SK-N-SH treated with all-trans-retinoic acid at 6 μM for 48 hours (cell line): ENCODE data around the gene DIAPH1.
"Not testable (repeated sequence)": the region's sequence is repeated elsewhere in the genome, so short reads cannot be mapped to it uniquely, and the experiment has no call there.

Source experiments
- ATAC-seq: fragments of 200-7000 bp; cut with Tn5 transposase; 3 replicates; pipeline ENCODE4 v1.9.1; 2020; ENCODE audit warnings: mild to moderate bottlenecking, moderate library complexity
- ARNTL ChIP-seq: fragments of 450-650 bp; formaldehyde crosslinking; IDR thresholded peaks from 2 replicates; pipeline ENCODE4 v1.5.0; 2020; ENCODE audit warnings: low read depth, mild to moderate bottlenecking, moderate library complexity, borderline replicate concordance
- BACH2 ChIP-seq: fragments of 250-450 bp; sonication (Bioruptor Pico); IDR thresholded peaks from 2 replicates; pipeline ENCODE4 v1.9.0; 2021; ENCODE audit warnings: mild to moderate bottlenecking, borderline replicate concordance
- CSDC2 ChIP-seq: fragments of 250-450 bp; sonication (Bioruptor Pico); IDR thresholded peaks from 2 replicates; pipeline ENCODE4 v1.5.0; 2020; ENCODE audit warnings: mild to moderate bottlenecking, moderate library complexity
- ESRRG ChIP-seq: fragments of 250-450 bp; sonication (Bioruptor Pico); IDR thresholded peaks from 2 replicates; pipeline ENCODE4 v1.6.1; 2021; ENCODE audit warnings: mild to moderate bottlenecking
- GLIS3 ChIP-seq: fragments of 250-450 bp; sonication (Bioruptor Pico); IDR thresholded peaks from 2 replicates; pipeline ENCODE4 v1.5.0; 2020; ENCODE audit warnings: mild to moderate bottlenecking, moderate library complexity
- ISL1 ChIP-seq: fragments of 250-450 bp; sonication (Bioruptor Pico); IDR thresholded peaks from 2 replicates; pipeline ENCODE4 v2.1.2; 2022; ENCODE audit warnings: mild to moderate bottlenecking, moderate library complexity
- OSR1 ChIP-seq: fragments of 250-450 bp; sonication (Bioruptor Pico); IDR thresholded peaks from 2 replicates; pipeline ENCODE4 v1.8.0; 2022; ENCODE audit warnings: moderate library complexity, mild to moderate bottlenecking, inconsistent platforms
- POU6F1 ChIP-seq: fragments of 250-450 bp; sonication (Bioruptor Pico); IDR thresholded peaks from 2 replicates; pipeline ENCODE4 v1.8.0; 2021; ENCODE audit warnings: low read depth, mild to moderate bottlenecking, moderate library complexity, borderline replicate concordance
- RARB ChIP-seq: fragments of 250-450 bp; sonication (Bioruptor Pico); IDR thresholded peaks from 2 replicates; pipeline ENCODE4 v1.8.0; 2021; ENCODE audit warnings: mild to moderate bottlenecking, moderate library complexity
- SNAI2 ChIP-seq: fragments of 250-450 bp; sonication (Bioruptor Pico); IDR thresholded peaks from 2 replicates; pipeline ENCODE4 v1.5.0; 2020; ENCODE audit warnings: mild to moderate bottlenecking, moderate library complexity
- TCF4 ChIP-seq: fragments of 250-450 bp; sonication (Bioruptor Pico); IDR thresholded peaks from 2 replicates; pipeline ENCODE4 v1.8.0; 2021; ENCODE audit warnings: mild to moderate bottlenecking, moderate library complexity, borderline replicate concordance
- TOX ChIP-seq: fragments of 250-450 bp; sonication (Bioruptor Pico); IDR thresholded peaks from 2 replicates; pipeline ENCODE4 v1.8.0; 2021; ENCODE audit warnings: mild to moderate bottlenecking, moderate library complexity, borderline replicate concordance
- TSHZ2 ChIP-seq: fragments of 250-450 bp; sonication (Bioruptor Pico); IDR thresholded peaks from 2 replicates; pipeline ENCODE4 v1.5.0; 2020; ENCODE audit warnings: mild to moderate bottlenecking, moderate library complexity
- ZC3H10 ChIP-seq: fragments of 250-450 bp; sonication (Bioruptor Pico); IDR thresholded peaks from 2 replicates; pipeline ENCODE4 v1.5.1; 2021; ENCODE audit warnings: mild to moderate bottlenecking, moderate library complexity
- ZFP3 ChIP-seq: fragments of 250-450 bp; sonication (Bioruptor Pico); IDR thresholded peaks from 2 replicates; pipeline ENCODE4 v1.5.0; 2020; ENCODE audit warnings: mild to moderate bottlenecking, moderate library complexity
- ZFP30 ChIP-seq: fragments of 450-650 bp; formaldehyde crosslinking; IDR thresholded peaks from 2 replicates; pipeline ENCODE4 v1.5.0; 2022; ENCODE audit warnings: mild to moderate bottlenecking, moderate library complexity
- ZNF565 ChIP-seq: fragments of 450-650 bp; formaldehyde crosslinking; conservative IDR thresholded peaks from 2 replicates; pipeline ENCODE4 v1.5.0; 2020; ENCODE audit warnings: low read depth, mild to moderate bottlenecking, moderate library complexity
- ZNF70 ChIP-seq: fragments of 450-650 bp; formaldehyde crosslinking; IDR thresholded peaks from 2 replicates; pipeline ENCODE4 v1.5.0; 2020; ENCODE audit warnings: mild to moderate bottlenecking, moderate library complexity
- ZNF8 ChIP-seq: fragments of 450-650 bp; formaldehyde crosslinking; IDR thresholded peaks from 2 replicates; pipeline ENCODE4 v1.5.0; 2020; ENCODE audit warnings: mild to moderate bottlenecking, moderate library complexity
- TF ChIP-seq, protein P1 (sequence below): fragments of 250-450 bp; sonication (Bioruptor Pico); IDR thresholded peaks from 2 replicates; pipeline ENCODE4 v1.5.1; 2020; ENCODE audit warnings: low read depth, mild to moderate bottlenecking, moderate library complexity
- TF ChIP-seq, protein P2 (sequence below): fragments of 250-450 bp; sonication (Bioruptor Pico); IDR thresholded peaks from 2 replicates; pipeline ENCODE4 v1.5.1; 2021; ENCODE audit warnings: mild to moderate bottlenecking, moderate library complexity
- TF ChIP-seq, protein P3 (sequence below): fragments of 250-450 bp; sonication (Bioruptor Pico); IDR thresholded peaks from 2 replicates; pipeline ENCODE4 v1.8.0; 2020; ENCODE audit warnings: mild to moderate bottlenecking, moderate library complexity, borderline replicate concordance

DIAPH1 gene

GRCh38 chr5:141611289-141611688, 7.5 kb downstream of the DIAPH1 start:
- ATAC-seq, result no peak
- no peak for TF ChIP-seq TCF4 (CRISPR knock-in tag)
- TF ChIP-seq ISL1 (CRISPR knock-in tag), result no peak
- no peak for TF ChIP-seq ARNTL (CRISPR knock-in tag)
- TF ChIP-seq ZC3H10 (CRISPR knock-in tag), result no peak
- no peak for TF ChIP-seq ZFP30 (CRISPR knock-in tag)
- TF ChIP-seq GLIS3 (CRISPR knock-in tag), result no peak
- TF ChIP-seq ZFP3 (CRISPR knock-in tag), result no peak
- TF ChIP-seq ZNF8, result no peak
- TF ChIP-seq RARB (CRISPR knock-in tag), result no peak
- TF ChIP-seq BACH2 (CRISPR knock-in tag), result no peak
- TF ChIP-seq, protein P1, sequence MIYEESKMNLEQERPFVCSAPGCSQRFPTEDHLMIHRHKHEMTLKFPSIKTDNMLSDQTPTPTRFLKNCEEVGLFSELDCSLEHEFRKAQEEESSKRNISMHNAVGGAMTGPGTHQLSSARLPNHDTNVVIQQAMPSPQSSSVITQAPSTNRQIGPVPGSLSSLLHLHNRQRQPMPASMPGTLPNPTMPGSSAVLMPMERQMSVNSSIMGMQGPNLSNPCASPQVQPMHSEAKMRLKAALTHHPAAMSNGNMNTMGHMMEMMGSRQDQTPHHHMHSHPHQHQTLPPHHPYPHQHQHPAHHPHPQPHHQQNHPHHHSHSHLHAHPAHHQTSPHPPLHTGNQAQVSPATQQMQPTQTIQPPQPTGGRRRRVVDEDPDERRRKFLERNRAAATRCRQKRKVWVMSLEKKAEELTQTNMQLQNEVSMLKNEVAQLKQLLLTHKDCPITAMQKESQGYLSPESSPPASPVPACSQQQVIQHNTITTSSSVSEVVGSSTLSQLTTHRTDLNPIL (CRISPR knock-in tag), result no peak

DNA sequence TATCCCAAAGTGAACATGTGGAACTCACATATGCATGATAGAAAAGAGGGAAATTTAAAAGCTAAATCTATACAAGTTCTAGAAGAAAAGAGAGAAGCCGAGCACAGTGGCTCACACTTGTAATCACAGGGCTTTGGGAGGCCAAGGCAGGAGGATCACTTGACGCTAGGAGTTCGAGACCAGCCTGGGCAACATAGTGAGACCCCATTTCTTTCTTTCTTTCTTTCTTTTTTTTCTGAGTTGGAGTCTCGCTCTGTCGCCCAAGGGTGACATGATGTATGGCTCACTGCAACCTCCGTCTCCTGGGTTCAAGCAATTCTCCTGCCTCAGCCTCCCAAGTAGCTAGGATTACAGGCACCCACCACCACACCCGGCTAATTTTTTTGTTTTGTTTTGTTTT, 8.9 kb downstream of the DIAPH1 start:
- ATAC-seq, result not testable (repeated sequence)

- no peak for ATAC-seq
- TF ChIP-seq CSDC2 (CRISPR knock-in tag) (no peak), GLIS3 (CRISPR knock-in tag) (no peak), POU6F1 (no peak), RARB (CRISPR knock-in tag) (no peak), TOX (CRISPR knock-in tag) (no peak), ZFP30 (CRISPR knock-in tag) (no peak), ZNF70 (CRISPR knock-in tag) (no peak), ZC3H10 (CRISPR knock-in tag) (no peak), ESRRG (CRISPR knock-in tag) (no peak), BACH2 (CRISPR knock-in tag) (no peak), ARNTL (CRISPR knock-in tag) (no peak), ZNF8 (no peak), SNAI2 (CRISPR knock-in tag) (no peak), ZFP3 (CRISPR knock-in tag) (no peak), ZNF565 (CRISPR knock-in tag) (no peak), OSR1 (CRISPR knock-in tag) (no peak), TSHZ2 (no peak)
- TF ChIP-seq, protein P2, sequence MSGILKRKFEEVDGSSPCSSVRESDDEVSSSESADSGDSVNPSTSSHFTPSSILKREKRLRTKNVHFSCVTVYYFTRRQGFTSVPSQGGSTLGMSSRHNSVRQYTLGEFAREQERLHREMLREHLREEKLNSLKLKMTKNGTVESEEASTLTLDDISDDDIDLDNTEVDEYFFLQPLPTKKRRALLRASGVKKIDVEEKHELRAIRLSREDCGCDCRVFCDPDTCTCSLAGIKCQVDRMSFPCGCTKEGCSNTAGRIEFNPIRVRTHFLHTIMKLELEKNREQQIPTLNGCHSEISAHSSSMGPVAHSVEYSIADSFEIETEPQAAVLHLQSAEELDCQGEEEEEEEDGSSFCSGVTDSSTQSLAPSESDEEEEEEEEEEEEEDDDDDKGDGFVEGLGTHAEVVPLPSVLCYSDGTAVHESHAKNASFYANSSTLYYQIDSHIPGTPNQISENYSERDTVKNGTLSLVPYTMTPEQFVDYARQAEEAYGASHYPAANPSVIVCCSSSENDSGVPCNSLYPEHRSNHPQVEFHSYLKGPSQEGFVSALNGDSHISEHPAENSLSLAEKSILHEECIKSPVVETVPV (CRISPR knock-in tag), result no peak
- TF ChIP-seq, protein P1 (CRISPR knock-in tag), result no peak
- TF ChIP-seq, protein P3, sequence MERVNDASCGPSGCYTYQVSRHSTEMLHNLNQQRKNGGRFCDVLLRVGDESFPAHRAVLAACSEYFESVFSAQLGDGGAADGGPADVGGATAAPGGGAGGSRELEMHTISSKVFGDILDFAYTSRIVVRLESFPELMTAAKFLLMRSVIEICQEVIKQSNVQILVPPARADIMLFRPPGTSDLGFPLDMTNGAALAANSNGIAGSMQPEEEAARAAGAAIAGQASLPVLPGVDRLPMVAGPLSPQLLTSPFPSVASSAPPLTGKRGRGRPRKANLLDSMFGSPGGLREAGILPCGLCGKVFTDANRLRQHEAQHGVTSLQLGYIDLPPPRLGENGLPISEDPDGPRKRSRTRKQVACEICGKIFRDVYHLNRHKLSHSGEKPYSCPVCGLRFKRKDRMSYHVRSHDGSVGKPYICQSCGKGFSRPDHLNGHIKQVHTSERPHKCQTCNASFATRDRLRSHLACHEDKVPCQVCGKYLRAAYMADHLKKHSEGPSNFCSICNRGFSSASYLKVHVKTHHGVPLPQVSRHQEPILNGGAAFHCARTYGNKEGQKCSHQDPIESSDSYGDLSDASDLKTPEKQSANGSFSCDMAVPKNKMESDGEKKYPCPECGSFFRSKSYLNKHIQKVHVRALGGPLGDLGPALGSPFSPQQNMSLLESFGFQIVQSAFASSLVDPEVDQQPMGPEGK (CRISPR knock-in tag), result no peak
These were observed 9.8 kb downstream of the DIAPH1 start for GRCh38 chr5:141609044-141609443.
